Liver (tissue), 9 donors: Measurements from ENCODE around the gene ELF1. TPM values are rescaled to one million over a fixed set of nuclear protein-coding genes. Genes with fewer than 3 reads are reported as not detected.
A peak's percentile ranks its signal among the peaks of the same experiment; 100 is the strongest.

Experiments
- DNase-seq: peaks from one replicate; pipeline ENCODE4 v3.0.0-alpha.2; 2017; ENCODE audit warnings: low spot score
- H3K27ac ChIP-seq, 2 donors: one replicate each; pipeline ENCODE4 v1.7.0; 2013; ENCODE audit warnings: inconsistent platforms in 2 of 2, low read length in 2 of 2, control low read depth in 1 of 2, low read depth in 1 of 2, mild to moderate bottlenecking in 1 of 2
- H3K27me3 ChIP-seq, 4 donors: one replicate each; pipeline versions ENCODE4 v1.6.1 to v1.7.0; 2013; ENCODE audit warnings: low read length in 3 of 4, inconsistent platforms in 1 of 4, mild to moderate bottlenecking in 1 of 4, moderate library complexity in 1 of 4; ENCODE audit not compliant: control insufficient read depth in 4 of 4, insufficient read depth in 4 of 4
- H3K36me3 ChIP-seq, 4 donors: one replicate each; pipeline versions ENCODE4 v1.6.1 to v1.7.0; 2013; ENCODE audit warnings: low read length in 3 of 4, mild to moderate bottlenecking in 3 of 4, low read depth in 1 of 4, moderate library complexity in 1 of 4; ENCODE audit not compliant: control insufficient read depth in 4 of 4, insufficient read depth in 3 of 4
- H3K4me1 ChIP-seq, 4 donors: one replicate each; pipeline versions ENCODE4 v1.6.1 to v1.7.0; 2013; ENCODE audit warnings: low read length in 3 of 4, mild to moderate bottlenecking in 3 of 4, moderate library complexity in 1 of 4; ENCODE audit not compliant: control insufficient read depth in 4 of 4, insufficient read depth in 4 of 4
- H3K4me3 ChIP-seq, 3 donors: one replicate each; pipeline versions ENCODE4 v1.6.1 to v1.7.0; 2013; ENCODE audit warnings: low read length in 3 of 3, control low read depth in 1 of 3, low read depth in 1 of 3, mild to moderate bottlenecking in 1 of 3
- H3K9ac ChIP-seq, 2 donors: one replicate each; pipeline ENCODE4 v1.7.0; 2013; ENCODE audit warnings: low read length in 2 of 2, mild to moderate bottlenecking in 2 of 2, moderate library complexity in 2 of 2, control low read depth in 1 of 2, low read depth in 1 of 2
- H3K9me3 ChIP-seq, 4 donors: one replicate each; pipeline versions ENCODE4 v1.6.1 to v1.7.0; 2013; ENCODE audit warnings: low read length in 3 of 4; ENCODE audit not compliant: control insufficient read depth in 4 of 4
- CTCF ChIP-seq: fragments of 150-350 bp; IDR thresholded peaks from 2 replicates; pipeline ENCODE4 v1.5.1; 2017; ENCODE audit warnings: improper control_type of control experiment, low read depth, low read length; ENCODE audit not compliant: missing input control
- EGR1 ChIP-seq, 2 donors: IDR thresholded peaks; 2 replicates each; pipeline ENCODE4 v1.6.1; 2016 to 2018; ENCODE audit warnings: antibody characterized with exemption in 2 of 2, low read depth in 2 of 2
- FOXA1 ChIP-seq: IDR thresholded peaks from 2 replicates; pipeline ENCODE4 v1.6.1; 2016; ENCODE audit warnings: antibody characterized with exemption
- FOXA2 ChIP-seq: IDR thresholded peaks from 2 replicates; pipeline ENCODE4 v1.6.1; 2016; ENCODE audit warnings: antibody characterized with exemption
- GABPA ChIP-seq, 2 donors: IDR thresholded peaks in 1 of 2; conservative IDR thresholded peaks in 1 of 2; 2 replicates each; pipeline ENCODE4 v1.6.1; 2016; ENCODE audit warnings: antibody characterized with exemption in 2 of 2, mild to moderate bottlenecking in 1 of 2, moderate library complexity in 1 of 2
- HNF4A ChIP-seq, 2 donors: conservative IDR thresholded peaks; 2 replicates each; pipeline ENCODE4 v1.6.1; 2016; ENCODE audit warnings: antibody characterized with exemption in 2 of 2, mild to moderate bottlenecking in 2 of 2
- HNF4G ChIP-seq: IDR thresholded peaks from 2 replicates; pipeline ENCODE4 v1.6.1; 2016; ENCODE audit warnings: antibody characterized with exemption
- JUND ChIP-seq, 2 donors: IDR thresholded peaks; 2 replicates each; pipeline ENCODE4 v1.6.1; 2016; ENCODE audit warnings: antibody characterized with exemption in 2 of 2
- NR2F2 ChIP-seq: IDR thresholded peaks from 2 replicates; pipeline ENCODE4 v1.6.1; 2016; ENCODE audit warnings: antibody characterized with exemption
- RAD21 ChIP-seq, 2 donors: IDR thresholded peaks; 2 replicates each; pipeline ENCODE4 v1.6.1; 2016; ENCODE audit warnings: antibody characterized with exemption in 2 of 2, mild to moderate bottlenecking in 2 of 2
- REST ChIP-seq: IDR thresholded peaks from 2 replicates; pipeline ENCODE4 v1.6.1; 2016; ENCODE audit warnings: antibody characterized with exemption, mild to moderate bottlenecking
- RXRA ChIP-seq, 2 donors: IDR thresholded peaks; 2 replicates each; pipeline ENCODE4 v1.6.1; 2017 to 2018; ENCODE audit warnings: antibody characterized with exemption in 2 of 2, mild to moderate bottlenecking in 1 of 2
- SP1 ChIP-seq: IDR thresholded peaks from 2 replicates; pipeline ENCODE4 v1.6.1; 2018; ENCODE audit warnings: antibody characterized with exemption, mild to moderate bottlenecking
- TAF1 ChIP-seq: conservative IDR thresholded peaks from 2 replicates; pipeline ENCODE4 v1.6.1; 2016; ENCODE audit warnings: antibody characterized with exemption, mild to moderate bottlenecking
- YY1 ChIP-seq: IDR thresholded peaks from 2 replicates; pipeline ENCODE4 v1.6.1; 2016; ENCODE audit warnings: antibody characterized with exemption, mild to moderate bottlenecking
- WGBS: extraction: QIAGEN DNeasy Blood & Tissue Kit; methylation state at CpG from one replicate; pipeline ENCODE4 v1.1.7; 2013; 5-methylcytosine and 5-hydroxymethylcytosine counted together
- polyA plus RNA-seq, 2 donors: library from polyadenylated mRNA; stranded (reverse) in 1 of 2; unstranded in 1 of 2; fragments of 200-250 nt in 1 of 2; fragments of >200 nt in 1 of 2; fragmentation: Nextera tagmentation in 1 of 2; extraction: Ambion mirVana in 1 of 2; gene quantifications; one replicate each; pipeline versions ENCODE4 v1.2.1 to v1.2.3, GENCODE V29; 2013 to 2015
- total RNA-seq, 2 donors: library from RNA; depleted of rRNA; stranded (reverse); fragments of >200 nt; gene quantifications; one replicate each; pipeline ENCODE4 v1.2.3, GENCODE V29; 2014
- TF ChIP-seq, protein P1 (sequence below): IDR thresholded peaks from 2 replicates; pipeline ENCODE4 v1.6.1; 2016; ENCODE audit warnings: antibody characterized with exemption
- TF ChIP-seq, protein P2 (sequence below): IDR thresholded peaks from 2 replicates; pipeline ENCODE4 v1.6.1; 2016; ENCODE audit warnings: antibody characterized with exemption
- donor health status: healthy.
- donor health status: healthy.
- donor health status: healthy.
- donor health status: healthy.
- donor health status: healthy.

The ELF1 gene
- total and polyA plus RNA-seq, 4 donors = 15.3 to 57.2 (median 26.5) TPM

- peak overlapping the region; percentile 89 to 90 for H3K9ac ChIP-seq
- peak overlapping the region; percentile 91 to 94 for H3K27ac ChIP-seq
- H3K36me3 ChIP-seq = peaks cover 0 to 1% (median 0%) of the 10 kb centered on the region in 4 donors
- TF ChIP-seq CTCF (no peak), FOXA1 (no peak), RAD21 (IDR thresholded peaks at IDR 0.05) (peak in 1 of 2 donors; percentile 19), REST (peak; percentile 18), HNF4A (conservative IDR thresholded peaks at IDR 0.05) (peak in 1 of 2 donors; percentile 12), YY1 (peak; percentile 47), SP1 (no peak)
- TF ChIP-seq, protein P1, sequence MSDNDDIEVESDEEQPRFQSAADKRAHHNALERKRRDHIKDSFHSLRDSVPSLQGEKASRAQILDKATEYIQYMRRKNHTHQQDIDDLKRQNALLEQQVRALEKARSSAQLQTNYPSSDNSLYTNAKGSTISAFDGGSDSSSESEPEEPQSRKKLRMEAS = peak; percentile 29
- H3K4me1 ChIP-seq = peaks cover 5 to 33% (median 26%) of the 10 kb centered on the region in 4 donors
- no peaks in the 10 kb centered on the region for H3K9me3 ChIP-seq
- 4% methylated on average over 3 of the region's 3 CpGs for WGBS
- H3K27me3 ChIP-seq = no peaks in the 10 kb centered on the region
- peak overlapping the region; percentile 32 to 71 (median 49) for H3K4me3 ChIP-seq
- no peak for DNase-seq
These were observed 34.3 kb downstream of the ELF1 start for GRCh38 chr13:40984668-40985366.

- H3K9me3 ChIP-seq = no peaks in the 10 kb centered on the region
- peak overlapping the region; percentile 89 to 90 for H3K9ac ChIP-seq
- peak overlapping the region; percentile 91 to 94 for H3K27ac ChIP-seq
- no peak for DNase-seq
- H3K27me3 ChIP-seq = no peaks in the 10 kb centered on the region
- 68% methylated on average over 4 of the region's 4 CpGs for WGBS
- peaks cover 0 to 1% (median 0%) of the 10 kb centered on the region in 4 donors for H3K36me3 ChIP-seq
- peaks cover 5 to 35% (median 26%) of the 10 kb centered on the region in 4 donors for H3K4me1 ChIP-seq
- H3K4me3 ChIP-seq = peak overlapping the region; percentile 32 to 71 (median 49)
- TF ChIP-seq, protein P2, sequence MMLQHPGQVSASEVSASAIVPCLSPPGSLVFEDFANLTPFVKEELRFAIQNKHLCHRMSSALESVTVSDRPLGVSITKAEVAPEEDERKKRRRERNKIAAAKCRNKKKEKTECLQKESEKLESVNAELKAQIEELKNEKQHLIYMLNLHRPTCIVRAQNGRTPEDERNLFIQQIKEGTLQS = no peak
- TF ChIP-seq RAD21 (IDR thresholded peaks at IDR 0.05) (no peak), RXRA (IDR thresholded peaks at IDR 0.05) (no peak), HNF4A (conservative IDR thresholded peaks at IDR 0.05) (no peak), EGR1 (IDR thresholded peaks at IDR 0.05; ENCODE audit: low read depth in 2 of 2) (no peak), TAF1 (no peak), HNF4G (no peak), JUND (IDR thresholded peaks at IDR 0.05) (no peak), FOXA2 (no peak), GABPA (IDR thresholded peaks at IDR 0.05 in 1 of 2, conservative IDR thresholded peaks at IDR 0.05 in 1 of 2) (no peak), FOXA1 (no peak), NR2F2 (no peak), CTCF (no peak), YY1 (no peak)
- TF ChIP-seq, protein P1 = no peak
These were observed 35.1 kb downstream of the ELF1 start for GRCh38 chr13:40983725-40984667.
